SH-SY5Y (cell line): ENCODE measurements around the gene GPN1.

Experiments used
- GATA2 ChIP-seq: IDR thresholded peaks from 2 replicates; pipeline ENCODE4 v1.6.1; 2011; ENCODE audit warnings: mild to moderate bottlenecking, low read depth, low read length
- GATA3 ChIP-seq: IDR thresholded peaks from 2 replicates; pipeline ENCODE4 v1.6.1; 2011; ENCODE audit warnings: low read depth, mild to moderate bottlenecking, low read length, moderate library complexity

DNA sequence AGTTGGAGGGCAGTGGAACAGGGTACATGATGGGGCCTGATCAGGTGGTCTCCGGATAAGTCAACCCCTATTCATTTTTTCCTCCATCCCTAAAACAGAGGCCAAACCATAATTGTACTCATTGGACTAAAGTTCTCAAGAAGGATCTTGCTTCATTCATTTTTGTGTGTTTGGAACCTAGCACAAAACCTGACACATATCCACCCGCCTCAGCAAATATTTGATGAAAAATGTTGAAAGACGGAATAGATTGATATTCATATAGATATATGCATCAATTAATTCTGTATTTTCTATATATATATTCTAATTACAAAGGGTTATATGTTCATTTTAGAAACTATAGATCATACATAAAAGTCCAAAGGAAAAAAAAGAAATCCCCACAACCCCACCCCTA is 56.7 kb downstream of the GPN1 start:
- TF ChIP-seq GATA3 (no peak), GATA2 (no peak)
